OCI-LY7 (cell line): ENCODE measurements around the gene PLEKHG7. TPM values are rescaled to one million over a fixed set of nuclear protein-coding genes. Genes with fewer than 3 reads are reported as not detected.

Source experiments
- BruUV-seq: library from RNA; stranded (reverse); fragments of 400-500 nt; replicated peaks from 2 replicates; lab custom pipeline; 2021; lab: Mats Ljungman, UMichigan
- CTCF ChIA-PET: fragments of 300-600 bp; sonication (Branson Sonifier 250); formaldehyde crosslinking; loops from one replicate; lab custom pipeline; 2022; ENCODE audit warnings: antibody characterized with exemption; ENCODE audit not compliant: unreplicated experiment; lab: Charles Lee
- POLR2A ChIA-PET: fragments of 300-600 bp; sonication (Branson Sonifier 250); formaldehyde crosslinking; loops from one replicate; lab custom pipeline; 2022; ENCODE audit warnings: antibody characterized with exemption; lab: Charles Lee
- DNase-seq: peaks from one replicate; pipeline ENCODE4 v3.0.0-alpha.2; 2015; ENCODE audit warnings: low spot score
- H2AFZ ChIP-seq: fragments of 200-600 bp; sonication (generic), shearing (Covaris generic); 2 replicates; pipeline ENCODE4 v1.6.1; 2014; ENCODE audit warnings: mild to moderate bottlenecking, antibody characterized with exemption, low read length, moderate library complexity
- H3K27ac ChIP-seq: fragments of 200-600 bp; sonication (generic); 2 replicates; pipeline ENCODE4 v1.5.1; 2014; ENCODE audit warnings: mixed run types, low read depth, mild to moderate bottlenecking, moderate library complexity, low read length, inconsistent platforms; ENCODE audit not compliant: poor library complexity, severe bottlenecking
- H3K36me3 ChIP-seq: fragments of 200-600 bp; sonication (generic); 2 replicates; pipeline ENCODE4 v1.6.1; 2014; ENCODE audit warnings: mild to moderate bottlenecking, antibody characterized with exemption, low read length, moderate library complexity, mixed read lengths; ENCODE audit not compliant: insufficient read depth
- H3K4me1 ChIP-seq: fragments of 200-600 bp; sonication (generic); 2 replicates; pipeline ENCODE4 v1.5.1; 2014; ENCODE audit warnings: mild to moderate bottlenecking, low read length; ENCODE audit not compliant: insufficient read depth, poor library complexity, severe bottlenecking
- H3K4me2 ChIP-seq: fragments of 200-600 bp; sonication (generic); 2 replicates; pipeline ENCODE4 v1.6.1; 2014; ENCODE audit warnings: mild to moderate bottlenecking, low read length
- H3K4me3 ChIP-seq: fragments of 200-600 bp; sonication (generic); 2 replicates; pipeline ENCODE4 v1.5.1; 2014; ENCODE audit warnings: mild to moderate bottlenecking, low read depth, low read length; ENCODE audit not compliant: poor library complexity, severe bottlenecking
- H3K79me2 ChIP-seq: fragments of 200-600 bp; sonication (generic); 2 replicates; pipeline ENCODE4 v1.6.1; 2016; ENCODE audit warnings: low read depth, mild to moderate bottlenecking, low read length, moderate library complexity, mixed read lengths; ENCODE audit not compliant: insufficient read depth
- H3K9me2 ChIP-seq: fragments of 200-600 bp; sonication (generic); 2 replicates; pipeline ENCODE4 v1.6.1; 2016; ENCODE audit warnings: mild to moderate bottlenecking, low read length, mixed read lengths; ENCODE audit not compliant: insufficient read depth
- H3K9me3 ChIP-seq: fragments of 200-600 bp; sonication (generic); 2 replicates; pipeline ENCODE4 v1.6.1; 2014; ENCODE audit warnings: mild to moderate bottlenecking, mixed run types, low read length, mixed read lengths
- H4K20me1 ChIP-seq: fragments of 200-600 bp; sonication (generic); 2 replicates; pipeline ENCODE4 v1.6.1; 2014; ENCODE audit warnings: mild to moderate bottlenecking, antibody characterized with exemption, low read length, moderate library complexity, mixed read lengths; ENCODE audit not compliant: insufficient read depth
- EZH2phosphoT487 ChIP-seq: fragments of 200-600 bp; sonication (generic); IDR thresholded peaks from 2 replicates; pipeline ENCODE4 v1.6.1; 2018; ENCODE audit warnings: low read depth, borderline replicate concordance, mild to moderate bottlenecking, mixed run types, antibody characterized with exemption, low read length, moderate library complexity, mixed read lengths
- intact Hi-C: fragments of 100-400 bp; cut with micrococcal nuclease; formaldehyde crosslinking; loops from one replicate; pipeline ENCODE4 v1.10.0; 2022; ENCODE audit not compliant: unreplicated experiment
- total RNA-seq, 2 experiments: library from RNA; depleted of rRNA in 1 of 2; stranded (reverse); fragments of >200 nt in 1 of 2; shearing (Covaris generic) in 1 of 2; gene quantifications; 2 replicates each; pipeline ENCODE4 v1.2.3, GENCODE V29; 2014 to 2022
- TF ChIP-seq, protein P1 (sequence below): fragments of 200-600 bp; sonication (generic); conservative IDR thresholded peaks from 2 replicates; pipeline ENCODE4 v1.5.1; 2014; ENCODE audit warnings: mild to moderate bottlenecking, antibody characterized with exemption, low read length, moderate library complexity, mixed read lengths

PLEKHG7 gene
- total RNA-seq, 2 experiments from 2014 or later: 0.29 TPM; not detected in 1

DNA sequence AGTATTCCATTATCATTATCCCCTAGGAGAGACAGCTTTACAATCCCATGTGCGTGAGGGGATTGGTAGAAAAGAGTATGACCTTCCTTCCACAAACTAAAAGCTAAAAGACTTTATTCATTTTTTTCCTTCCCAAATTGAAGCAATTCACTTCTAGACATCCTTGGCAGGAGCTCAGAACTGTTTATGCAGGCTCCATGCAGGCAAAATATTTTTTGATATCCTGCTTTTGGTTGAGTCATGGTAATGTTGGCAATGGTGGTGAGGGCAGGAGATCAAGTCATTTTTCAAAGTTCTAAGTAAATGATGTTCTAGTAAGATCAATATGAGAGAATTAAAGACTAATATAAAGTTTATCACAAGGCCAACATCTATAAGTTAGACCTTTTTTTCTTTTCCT is 1.3 kb upstream of the PLEKHG7 start:
- Histone ChIP-seq H3K79me2 (no peaks in the 10 kb centered on the region), H3K4me3 (no peak overlapping the region), H3K4me2 (no peak overlapping the region), H3K9me3 (no peaks in the 10 kb centered on the region), H3K36me3 (no peaks in the 10 kb centered on the region), H3K4me1 (peaks cover 8% of the 10 kb centered on the region), H3K27ac (no peak overlapping the region), H2AFZ (no peak overlapping the region), H3K9me2 (no peaks in the 10 kb centered on the region), H4K20me1 (no peaks in the 10 kb centered on the region)
- BruUV-seq: no TSS peak
- CTCF ChIA-PET: no interaction called here
- intact Hi-C loops: no loop called here
- TF ChIP-seq EZH2phosphoT487: no peak
- TF ChIP-seq, protein P1, sequence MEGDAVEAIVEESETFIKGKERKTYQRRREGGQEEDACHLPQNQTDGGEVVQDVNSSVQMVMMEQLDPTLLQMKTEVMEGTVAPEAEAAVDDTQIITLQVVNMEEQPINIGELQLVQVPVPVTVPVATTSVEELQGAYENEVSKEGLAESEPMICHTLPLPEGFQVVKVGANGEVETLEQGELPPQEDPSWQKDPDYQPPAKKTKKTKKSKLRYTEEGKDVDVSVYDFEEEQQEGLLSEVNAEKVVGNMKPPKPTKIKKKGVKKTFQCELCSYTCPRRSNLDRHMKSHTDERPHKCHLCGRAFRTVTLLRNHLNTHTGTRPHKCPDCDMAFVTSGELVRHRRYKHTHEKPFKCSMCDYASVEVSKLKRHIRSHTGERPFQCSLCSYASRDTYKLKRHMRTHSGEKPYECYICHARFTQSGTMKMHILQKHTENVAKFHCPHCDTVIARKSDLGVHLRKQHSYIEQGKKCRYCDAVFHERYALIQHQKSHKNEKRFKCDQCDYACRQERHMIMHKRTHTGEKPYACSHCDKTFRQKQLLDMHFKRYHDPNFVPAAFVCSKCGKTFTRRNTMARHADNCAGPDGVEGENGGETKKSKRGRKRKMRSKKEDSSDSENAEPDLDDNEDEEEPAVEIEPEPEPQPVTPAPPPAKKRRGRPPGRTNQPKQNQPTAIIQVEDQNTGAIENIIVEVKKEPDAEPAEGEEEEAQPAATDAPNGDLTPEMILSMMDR: no peak
- POLR2A ChIA-PET: no interaction called here
- DNase-seq: no peak

DNA sequence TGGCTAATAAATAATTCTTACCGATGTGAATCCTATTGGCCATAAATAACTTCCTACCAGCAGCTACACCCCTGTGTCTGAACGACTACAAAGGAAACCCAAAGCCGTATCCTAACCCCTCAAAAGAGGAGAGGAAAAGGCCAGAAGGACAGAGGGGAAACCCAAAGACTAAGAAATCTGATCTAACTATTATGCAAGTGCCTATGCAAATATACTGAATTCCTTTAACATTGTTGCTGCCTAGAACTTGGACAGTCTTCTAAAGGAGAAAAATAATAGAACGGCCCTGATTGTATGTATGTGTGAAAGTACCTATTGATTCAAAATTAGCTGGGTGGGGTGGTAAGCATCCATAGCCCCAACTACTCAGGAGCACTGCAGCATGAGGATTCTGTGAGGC is 997 bp downstream of the PLEKHG7 start:
- no peaks in the 10 kb centered on the region for H4K20me1 ChIP-seq
- ChIA-PET POLR2A (interaction anchor here (0.7 kb wide), 1 partner anchor 36 kb away, joined by 3 read pairs; no protein-coding TSS in a partner anchor), CTCF (interaction anchor here (0.5 kb wide), 1 partner anchor 32 kb away, joined by 3 read pairs; no protein-coding TSS in a partner anchor)
- H3K79me2 ChIP-seq: no peaks in the 10 kb centered on the region
- no peak overlapping the region for H3K4me2 ChIP-seq
- no peaks in the 10 kb centered on the region for H3K9me2 ChIP-seq
- H3K4me1 ChIP-seq: peaks cover 8% of the 10 kb centered on the region
- DNase-seq: no peak
- no peak overlapping the region for H2AFZ ChIP-seq
- intact Hi-C loops: no loop called here
- no peaks in the 10 kb centered on the region for H3K9me3 ChIP-seq
- no peak overlapping the region for H3K4me3 ChIP-seq
- TF ChIP-seq EZH2phosphoT487: no peak
- TF ChIP-seq, protein P1: no peak
- BruUV-seq: no TSS peak
- H3K36me3 ChIP-seq: no peaks in the 10 kb centered on the region
- H3K27ac ChIP-seq: no peak overlapping the region

DNA sequence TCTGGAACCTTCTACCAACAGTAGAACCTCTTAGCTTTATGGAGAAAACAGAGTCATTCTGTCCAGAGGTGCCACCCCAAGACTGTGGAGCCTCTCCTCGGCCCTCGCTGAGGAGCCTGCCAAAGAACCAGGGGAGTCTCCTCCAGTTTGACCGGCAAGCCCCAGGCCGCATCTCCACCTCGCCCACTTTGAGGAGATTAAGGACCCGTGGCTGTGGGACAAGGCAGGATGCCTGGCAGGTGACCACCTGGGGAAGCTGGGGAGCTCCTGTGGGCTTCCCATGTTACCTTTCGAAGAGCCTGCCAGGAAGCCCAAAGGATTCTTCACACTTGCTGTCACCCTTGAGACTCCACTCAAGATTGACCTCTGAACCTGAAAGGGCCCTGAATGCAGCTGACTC is 3.8 kb downstream of the PLEKHG7 start:
- Histone ChIP-seq H4K20me1 (no peaks in the 10 kb centered on the region), H3K27ac (no peak overlapping the region), H3K9me2 (no peaks in the 10 kb centered on the region), H3K36me3 (no peaks in the 10 kb centered on the region), H3K79me2 (no peaks in the 10 kb centered on the region), H3K4me2 (no peak overlapping the region), H2AFZ (no peak overlapping the region), H3K4me1 (peaks cover 8% of the 10 kb centered on the region), H3K9me3 (no peaks in the 10 kb centered on the region), H3K4me3 (no peak overlapping the region)
- ChIA-PET CTCF (no interaction called here), POLR2A (no interaction called here)
- no peak for DNase-seq
- TF ChIP-seq, protein P1: no peak
- TF ChIP-seq EZH2phosphoT487: no peak
- intact Hi-C loops: no loop called here
- no TSS peak for BruUV-seq
